HG03095 (cell line): ENCODE data around the gene KCTD21.

Source experiments
- ATAC-seq: cut with Tn5 transposase; IDR thresholded peaks from one replicate; pipeline ENCODE4 v1.9.1; 2021; ENCODE audit warnings: moderate library complexity; ENCODE audit not compliant: unreplicated experiment

Gene KCTD21

GRCh38 chr11:78147807-78148206 lies 40.6 kb downstream of the KCTD21 start:
- ATAC-seq = no peak

- no peak for ATAC-seq
These were observed 42.9 kb downstream of the KCTD21 start for GRCh38 chr11:78145511-78146025.

GRCh38 chr11:78140392-78141077 lies 47.9 kb downstream of the KCTD21 start:
- no peak for ATAC-seq

- ATAC-seq = peak; percentile 95
These were observed 48.7 kb downstream of the KCTD21 start, which contains the start of gene ALG8 for GRCh38 chr11:78139422-78140391. Gene ALG8 (minus strand): TSS chr11:78139626. CDS start chr11:78139588, 38 bp downstream.

- ATAC-seq = peak; percentile 5
These were observed 49.6 kb downstream of the KCTD21 start for GRCh38 chr11:78138694-78139421.

GRCh38 chr11:78138291-78138690 lies 50.1 kb downstream of the KCTD21 start:
- ATAC-seq = no peak

- no peak for ATAC-seq
These were observed 56.0 kb downstream of the KCTD21 start for GRCh38 chr11:78132475-78132874.

- ATAC-seq = no peak
These were observed 56.5 kb downstream of the KCTD21 start for GRCh38 chr11:78131956-78132355.

- no peak for ATAC-seq
These were observed 61.0 kb downstream of the KCTD21 start for GRCh38 chr11:78127403-78127802.
